GM13976 (cell line): ENCODE data around the gene PRKAR2B.

Source experiments
- DNase-seq: peaks from one replicate; pipeline ENCODE4 v3.0.0; 2012; ENCODE audit warnings: low spot score
- in situ Hi-C: fragments of 300-500 bp; cut with MboI; formaldehyde crosslinking; loops from one replicate; pipeline ENCODE4 v1.12.0; 2022; ENCODE audit warnings: low sequenced_read_pairs, mixed read lengths, inconsistent platforms; ENCODE audit not compliant: unreplicated experiment
- TF ChIP-seq, protein P1 (sequence below): IDR thresholded peaks from 2 replicates; pipeline ENCODE4 v1.5.1; 2012; ENCODE audit warnings: borderline replicate concordance, mild to moderate bottlenecking; ENCODE audit not compliant: insufficient read depth; ENCODE audit errors: extremely low read depth, missing control alignments, control extremely low read depth

Gene PRKAR2B

DNA sequence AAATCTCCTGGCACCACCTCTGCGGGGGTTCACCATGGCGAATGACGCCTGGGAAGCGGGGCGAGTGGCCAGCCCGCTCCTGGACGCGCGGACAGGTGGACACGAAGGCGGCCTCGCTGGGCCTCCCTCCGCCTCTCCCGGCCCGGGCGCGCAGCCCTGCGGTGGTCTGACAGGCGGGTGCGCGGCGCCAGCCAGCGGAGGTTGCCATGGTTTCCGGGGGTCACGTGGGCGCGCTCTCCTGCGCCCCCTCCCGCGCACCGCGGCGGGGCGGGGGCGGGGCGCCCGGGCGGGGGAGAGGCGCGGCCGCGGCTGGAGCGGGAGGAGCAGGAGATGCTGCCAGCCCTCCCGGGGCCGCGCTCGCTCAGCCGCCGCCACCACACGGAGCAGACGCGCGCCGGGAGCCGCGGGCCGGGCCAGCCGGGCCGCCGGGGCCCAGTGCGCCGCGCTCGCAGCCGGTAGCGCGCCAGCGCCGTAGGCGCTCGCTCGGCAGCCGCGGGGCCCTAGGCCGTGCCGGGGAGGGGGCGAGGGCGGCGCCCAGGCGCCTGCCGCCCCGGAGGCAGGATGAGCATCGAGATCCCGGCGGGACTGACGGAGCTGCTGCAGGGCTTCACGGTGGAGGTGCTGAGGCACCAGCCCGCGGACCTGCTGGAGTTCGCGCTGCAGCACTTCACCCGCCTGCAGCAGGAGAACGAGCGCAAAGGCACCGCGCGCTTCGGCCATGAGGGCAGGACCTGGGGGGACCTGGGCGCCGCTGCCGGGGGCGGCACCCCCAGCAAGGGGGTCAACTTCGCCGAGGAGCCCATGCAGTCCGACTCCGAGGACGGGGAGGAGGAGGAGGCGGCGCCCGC lies at the start of gene PRKAR2B:
Gene PRKAR2B, plus strand, starts transcription at position 359 of the 848 bp plus-strand sequence. Its CDS starts 203 bp downstream, at position 562.
- in situ Hi-C loops, result no loop called here
- TF ChIP-seq, protein P1, sequence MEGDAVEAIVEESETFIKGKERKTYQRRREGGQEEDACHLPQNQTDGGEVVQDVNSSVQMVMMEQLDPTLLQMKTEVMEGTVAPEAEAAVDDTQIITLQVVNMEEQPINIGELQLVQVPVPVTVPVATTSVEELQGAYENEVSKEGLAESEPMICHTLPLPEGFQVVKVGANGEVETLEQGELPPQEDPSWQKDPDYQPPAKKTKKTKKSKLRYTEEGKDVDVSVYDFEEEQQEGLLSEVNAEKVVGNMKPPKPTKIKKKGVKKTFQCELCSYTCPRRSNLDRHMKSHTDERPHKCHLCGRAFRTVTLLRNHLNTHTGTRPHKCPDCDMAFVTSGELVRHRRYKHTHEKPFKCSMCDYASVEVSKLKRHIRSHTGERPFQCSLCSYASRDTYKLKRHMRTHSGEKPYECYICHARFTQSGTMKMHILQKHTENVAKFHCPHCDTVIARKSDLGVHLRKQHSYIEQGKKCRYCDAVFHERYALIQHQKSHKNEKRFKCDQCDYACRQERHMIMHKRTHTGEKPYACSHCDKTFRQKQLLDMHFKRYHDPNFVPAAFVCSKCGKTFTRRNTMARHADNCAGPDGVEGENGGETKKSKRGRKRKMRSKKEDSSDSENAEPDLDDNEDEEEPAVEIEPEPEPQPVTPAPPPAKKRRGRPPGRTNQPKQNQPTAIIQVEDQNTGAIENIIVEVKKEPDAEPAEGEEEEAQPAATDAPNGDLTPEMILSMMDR, result no peak
- peak; percentile 89 for DNase-seq

DNA sequence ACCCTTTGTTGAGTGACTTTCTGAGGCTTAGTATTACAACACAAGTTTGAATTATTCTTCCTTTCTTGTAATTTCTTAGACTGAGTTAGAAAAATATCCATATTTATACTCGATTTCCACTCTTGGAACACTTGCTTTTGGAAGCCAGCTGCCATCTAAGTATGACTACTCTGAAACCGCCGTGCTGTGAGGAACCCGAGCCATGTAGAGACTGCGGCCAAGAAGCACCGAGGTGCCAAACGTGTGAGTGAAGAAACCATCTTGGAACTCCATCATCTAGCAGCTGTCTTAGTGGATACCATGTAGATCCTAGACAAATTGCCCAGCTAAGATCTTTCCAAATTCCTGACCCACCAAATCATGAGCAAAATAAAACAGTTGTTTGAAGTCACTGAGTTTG lies 49.7 kb upstream of the PRKAR2B start:
- in situ Hi-C loops, result no loop called here
- TF ChIP-seq, protein P1, result no peak

DNA sequence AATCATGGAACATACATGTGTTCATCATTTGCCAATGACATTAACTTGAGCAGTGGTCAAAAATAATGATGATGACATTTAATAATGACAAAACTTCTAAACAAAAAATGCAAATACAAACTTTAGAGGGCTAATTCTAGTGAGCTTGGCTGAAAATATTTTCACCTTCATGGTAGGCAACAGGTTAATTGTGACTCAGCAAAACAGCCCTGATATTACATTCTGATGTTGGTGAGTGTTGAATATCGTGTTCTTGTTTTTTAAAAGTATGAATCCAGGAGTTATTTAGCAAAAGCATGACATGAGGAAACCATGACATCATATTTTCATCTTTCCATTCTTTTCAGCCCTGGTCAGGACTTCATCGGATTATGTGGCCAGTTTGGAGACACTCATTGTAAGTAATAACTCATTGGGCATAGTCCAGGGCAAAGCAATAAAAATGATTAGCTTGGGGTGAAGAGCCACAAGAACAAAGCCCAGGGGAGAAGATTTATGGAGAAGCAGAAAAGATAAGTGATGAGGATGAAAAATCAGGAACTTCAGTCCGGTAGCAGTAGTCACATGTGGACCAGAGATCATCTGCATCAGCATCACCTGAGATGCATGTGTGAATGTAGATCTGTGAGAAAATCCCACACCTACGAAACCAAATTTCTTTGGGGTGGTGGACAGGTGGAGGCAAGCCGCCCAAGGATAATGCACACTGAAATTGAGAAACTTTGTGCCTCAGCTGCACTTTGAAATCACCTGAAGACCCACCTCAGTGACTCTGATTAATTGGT lies 46.8 kb upstream of the PRKAR2B start:
- DNase-seq, result no peak
- TF ChIP-seq, protein P1, result no peak
- in situ Hi-C loops, result no loop called here

More for the DNA sequence above, 49.7 kb upstream of the PRKAR2B start:
- DNase-seq, result no peak

DNA sequence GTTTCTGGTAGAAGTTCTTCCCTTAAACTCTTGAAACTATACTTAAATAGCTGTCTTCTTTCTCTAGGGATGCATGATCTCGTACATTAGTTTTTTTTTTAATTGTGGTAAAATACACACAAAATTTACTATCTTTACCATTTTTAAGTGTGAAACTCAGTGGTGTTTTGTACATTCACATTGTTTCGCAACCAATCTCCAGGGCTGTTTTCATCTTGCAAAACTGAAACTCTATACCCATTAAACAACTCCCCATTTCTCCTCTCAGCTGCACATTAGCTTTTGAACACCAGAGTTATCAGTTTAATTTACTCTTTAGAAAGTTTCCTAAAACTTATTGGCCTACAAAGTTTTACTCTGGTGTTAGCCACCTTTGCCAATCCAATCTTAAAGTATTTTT lies 45.5 kb upstream of the PRKAR2B start:
- in situ Hi-C loops, result no loop called here
- TF ChIP-seq, protein P1, result no peak
- no peak for DNase-seq

DNA sequence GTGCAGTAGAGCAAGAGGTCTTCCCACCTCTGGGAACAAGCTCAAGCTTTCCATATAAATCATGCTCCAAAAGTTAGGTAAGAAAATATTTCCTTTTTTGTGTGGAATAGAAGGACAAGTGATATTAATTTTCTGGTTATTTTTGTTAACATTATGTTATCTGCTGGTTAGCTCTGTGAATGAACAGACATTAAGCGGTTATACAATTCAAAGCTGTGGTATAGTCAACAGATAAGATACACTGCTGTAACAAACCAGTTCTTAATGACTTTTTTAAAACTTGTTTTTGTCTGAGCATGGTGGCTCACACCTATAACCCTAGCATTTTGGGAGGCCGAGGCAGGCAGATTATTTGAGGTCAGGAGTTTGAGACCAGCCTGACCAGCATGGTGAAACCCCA lies 43.0 kb upstream of the PRKAR2B start:
- in situ Hi-C loops, result no loop called here
- no peak for DNase-seq
- TF ChIP-seq, protein P1, result no peak

GRCh38 chr7:107002126-107002525 lies 42.4 kb upstream of the PRKAR2B start:
- TF ChIP-seq, protein P1, result no peak
- in situ Hi-C loops, result no loop called here
- no peak for DNase-seq
